DMS114 treated with DMSO at 0.1 percent for 48 hours (cell line): Measurements from ENCODE around the gene EIPR1.
"Not testable (repeated sequence)": the region's sequence is repeated elsewhere in the genome, so short reads cannot be mapped to it uniquely, and the experiment has no call there.

Experiments used
- DNase-seq: peaks from one replicate; lab custom pipeline; 2025; ENCODE audit not compliant: unreplicated experiment; lab: John Stamatoyannopoulos, UW

The EIPR1 gene

DNA sequence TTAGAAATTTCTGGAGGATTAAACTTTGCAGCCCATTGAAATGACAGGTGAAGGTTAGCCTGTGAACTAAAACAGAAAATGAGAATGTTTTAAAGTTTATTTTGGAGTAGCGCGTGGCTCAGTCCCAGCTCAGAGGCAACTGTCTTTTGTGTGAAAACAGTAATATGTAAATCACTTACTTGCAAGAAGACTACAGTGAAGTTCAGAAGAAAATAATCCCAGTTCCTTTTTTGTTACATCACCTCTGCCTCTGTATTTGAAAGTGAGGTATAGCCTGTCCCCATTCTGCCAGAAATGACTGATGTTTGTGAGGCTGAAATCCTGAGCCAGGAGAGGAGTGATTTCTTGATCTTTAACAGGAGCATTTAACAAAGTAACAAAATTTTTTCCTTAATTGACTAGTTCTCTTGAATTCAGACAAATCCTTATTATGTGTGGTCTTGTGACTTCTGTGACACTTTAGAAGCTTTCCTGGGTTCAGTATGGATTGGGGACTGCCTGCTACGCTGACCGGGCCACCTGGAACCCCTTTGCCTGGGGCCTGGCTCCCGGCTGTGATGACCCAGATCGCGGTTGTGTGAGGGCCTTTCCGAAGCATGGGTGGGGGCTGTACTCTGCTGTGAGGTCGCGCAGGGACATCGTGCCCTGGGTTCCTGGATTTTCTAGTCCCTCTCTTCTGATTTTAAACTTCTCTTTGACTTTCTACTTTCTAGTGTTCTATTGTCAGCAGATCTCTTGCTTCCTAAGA lies 26.1 kb upstream of the EIPR1 start:
- DNase-seq = no peak

DNA sequence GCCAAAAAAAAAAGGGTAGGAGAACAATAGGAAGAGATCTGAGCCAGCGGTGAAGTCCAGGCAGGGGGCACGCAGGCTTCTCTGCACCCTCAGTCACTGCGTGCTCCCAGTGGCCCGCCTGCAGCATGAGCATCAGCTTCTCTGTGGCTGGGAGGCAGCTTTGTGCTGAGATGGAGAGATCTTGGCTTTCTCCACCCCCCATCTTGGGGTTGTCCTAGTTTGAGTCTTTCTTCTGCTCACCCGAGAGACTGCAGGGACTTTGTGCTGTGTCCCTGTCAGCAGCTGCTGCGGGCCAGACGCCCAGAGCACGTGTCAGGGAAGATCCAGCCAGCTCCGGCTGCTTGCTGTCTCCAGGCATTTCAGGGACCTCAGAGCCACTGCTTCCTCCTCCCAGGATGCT lies 22.2 kb upstream of the EIPR1 start:
- no peak for DNase-seq

DNA sequence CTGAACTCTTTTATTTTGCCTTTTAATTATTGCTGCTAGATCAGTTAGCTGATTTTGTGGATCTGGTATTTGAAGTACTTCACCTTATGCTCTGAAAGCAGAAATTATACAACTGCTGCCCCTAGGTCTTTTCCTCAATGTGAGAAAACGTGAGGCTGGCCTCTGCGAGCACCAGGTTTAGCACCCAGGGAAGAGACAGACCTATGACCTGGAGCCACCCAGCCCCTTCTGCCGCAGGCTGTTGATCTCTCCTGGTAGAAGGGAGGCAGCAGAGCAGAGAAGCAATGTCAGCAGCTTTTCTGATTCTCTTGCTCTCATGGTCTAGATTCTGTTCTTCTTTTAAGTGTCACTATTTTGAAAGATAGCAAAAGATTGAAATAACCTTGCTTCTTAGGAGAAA lies 21.8 kb upstream of the EIPR1 start:
- no peak for DNase-seq

DNA sequence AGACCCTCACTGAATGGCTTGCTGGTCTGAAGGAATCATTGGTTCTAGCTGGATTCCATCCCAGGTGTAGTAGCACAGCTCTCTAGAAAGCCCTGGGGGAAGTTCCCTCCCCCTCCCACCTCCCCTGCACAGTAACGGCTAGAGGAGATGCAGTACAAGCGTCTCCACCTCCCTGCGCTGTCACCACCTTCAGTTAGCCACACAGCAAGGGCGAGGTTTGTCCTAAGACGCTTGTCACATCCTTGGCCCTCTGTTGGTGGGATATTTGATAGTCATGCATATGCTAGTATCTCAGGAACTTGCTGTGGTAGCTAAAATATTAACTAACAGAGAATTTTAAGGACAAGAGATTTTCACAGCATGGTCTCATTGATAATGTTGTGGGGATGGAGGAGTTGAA lies 21.2 kb upstream of the EIPR1 start:
- DNase-seq = no peak

DNA sequence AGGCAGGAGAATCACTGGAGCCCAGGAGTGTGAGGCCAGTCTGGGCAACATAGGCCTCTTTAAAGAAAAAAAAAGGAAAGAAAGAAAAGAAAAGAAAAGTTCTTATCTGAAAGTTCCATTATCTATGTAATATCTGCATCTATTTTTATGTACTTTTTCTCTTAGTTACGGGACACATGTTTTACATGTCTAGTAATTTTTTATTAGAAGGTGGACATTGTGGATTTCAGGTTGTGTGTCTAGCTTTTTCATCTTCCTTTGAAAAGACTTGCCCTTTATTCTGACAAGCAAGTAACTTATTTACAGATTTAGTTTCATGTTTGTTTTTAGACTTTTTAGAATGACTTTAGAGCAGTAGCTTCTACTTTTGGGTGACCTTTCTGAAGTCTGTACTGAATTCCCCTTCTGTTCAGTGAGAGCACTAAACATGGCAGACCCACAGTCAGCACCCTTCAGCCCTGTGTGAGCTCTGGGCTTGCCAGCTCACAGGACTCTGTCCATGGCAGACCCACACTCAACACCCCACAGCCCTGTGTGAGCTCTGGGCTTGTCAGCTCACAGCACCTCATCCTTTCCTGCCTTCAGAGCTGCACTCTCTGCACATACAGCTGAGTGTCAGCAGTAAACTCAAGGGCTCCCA lies 19.4 kb upstream of the EIPR1 start:
- no peak for DNase-seq

DNA sequence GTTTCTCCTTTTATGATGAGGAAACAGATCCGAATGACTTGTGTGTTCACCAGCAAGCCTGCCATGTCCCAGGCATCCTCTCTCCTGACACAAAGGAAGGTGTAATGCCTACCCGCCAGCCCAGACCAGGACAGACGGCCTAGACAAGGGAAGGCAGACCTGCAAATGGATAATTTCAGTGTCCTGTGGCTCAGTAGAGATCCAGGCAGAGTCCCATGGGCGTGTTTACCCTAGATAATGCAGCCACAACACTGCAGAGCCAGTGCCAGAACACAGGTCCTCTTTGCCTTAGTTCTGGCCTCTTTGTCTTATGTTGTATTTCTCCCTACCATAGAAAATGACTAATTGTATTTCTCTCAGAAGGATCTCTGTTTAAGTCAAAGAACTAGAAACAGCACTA lies 14.6 kb upstream of the EIPR1 start:
- no peak for DNase-seq

DNA sequence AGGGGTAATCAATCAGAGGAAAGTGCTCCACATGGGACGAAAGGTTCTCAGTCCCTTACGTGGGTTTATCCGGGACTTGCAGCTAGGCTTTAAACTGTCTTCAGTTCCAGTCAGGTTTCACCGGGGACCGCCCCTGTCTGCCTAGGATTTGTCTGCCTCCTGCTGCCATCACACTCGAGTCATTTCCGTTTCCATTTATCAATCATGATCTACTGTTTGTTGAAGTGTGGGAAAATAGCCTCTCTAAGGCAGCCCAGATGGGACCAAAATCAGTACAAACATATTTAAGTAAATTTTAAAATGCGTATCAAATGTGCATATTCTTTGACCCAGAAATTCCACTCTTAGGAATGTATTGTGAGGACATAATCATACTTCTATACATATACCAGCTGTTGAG lies 12.4 kb upstream of the EIPR1 start:
- DNase-seq = no peak

DNA sequence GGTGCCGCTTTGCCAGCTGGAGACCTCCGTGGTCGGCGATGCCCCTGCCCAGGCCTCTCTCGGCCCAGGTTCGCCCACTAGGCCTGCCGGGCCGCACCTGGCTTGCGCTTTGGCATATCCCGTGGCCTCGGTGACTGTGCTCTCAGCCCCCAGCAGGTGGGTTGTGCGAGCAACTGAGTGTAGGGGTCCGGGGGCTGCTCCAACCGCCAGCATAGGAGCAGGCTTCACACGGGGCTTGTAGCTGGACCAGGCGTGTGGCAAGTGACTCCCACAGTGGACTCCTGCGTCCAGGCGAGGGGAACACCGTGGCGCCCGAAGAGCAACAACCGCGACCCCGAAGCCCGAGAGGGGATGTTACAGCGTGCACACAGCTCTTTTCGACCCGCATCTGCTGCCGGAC lies 11.6 kb upstream of the EIPR1 start:
- no peak for DNase-seq

DNA sequence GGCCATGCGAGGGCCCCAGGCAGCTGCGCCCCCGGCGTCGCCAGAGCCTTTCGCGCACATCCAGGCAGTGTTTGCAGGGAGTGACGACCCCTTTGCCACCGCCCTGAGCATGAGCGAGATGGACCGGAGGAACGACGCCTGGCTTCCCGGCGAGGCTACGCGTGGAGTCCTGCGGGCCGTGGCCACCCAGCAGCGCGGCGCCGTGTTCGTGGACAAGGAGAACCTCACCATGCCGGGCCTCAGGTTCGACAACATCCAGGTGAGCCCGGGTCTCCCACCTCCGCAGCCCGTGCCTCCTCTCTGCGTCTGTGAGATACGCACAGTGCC lies 10.8 kb upstream of the EIPR1 start:
- no peak for DNase-seq

DNA sequence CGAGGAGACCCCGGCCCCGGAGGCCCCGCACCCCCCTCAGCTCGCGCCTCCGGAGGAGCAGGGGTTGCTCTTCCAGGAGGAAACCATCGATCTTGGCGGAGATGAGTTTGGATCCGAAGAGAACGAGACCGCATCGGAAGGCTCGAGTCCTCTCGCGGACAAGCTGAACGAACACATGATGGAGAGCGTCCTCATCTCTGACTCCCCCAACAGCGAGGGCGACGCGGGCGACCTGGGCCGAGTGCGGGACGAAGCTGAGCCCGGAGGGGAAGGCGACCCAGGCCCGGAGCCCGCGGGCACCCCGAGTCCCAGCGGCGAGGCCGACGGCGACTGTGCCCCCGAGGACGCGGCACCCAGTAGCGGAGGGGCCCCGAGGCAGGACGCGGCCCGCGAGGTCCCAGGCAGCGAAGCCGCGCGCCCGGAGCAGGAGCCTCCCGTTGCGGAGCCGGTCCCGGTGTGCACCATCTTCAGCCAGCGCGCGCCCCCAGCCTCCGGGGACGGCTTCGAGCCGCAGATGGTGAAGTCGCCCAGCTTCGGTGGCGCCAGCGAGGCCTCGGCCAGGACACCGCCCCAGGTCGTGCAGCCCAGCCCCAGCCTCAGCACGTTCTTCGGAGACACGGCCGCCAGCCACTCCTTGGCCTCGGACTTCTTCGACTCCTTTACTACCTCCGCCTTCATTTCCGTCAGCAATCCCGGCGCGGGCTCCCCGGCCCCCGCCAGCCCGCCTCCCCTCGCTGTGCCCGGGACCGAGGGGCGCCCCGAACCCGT lies 10.2 kb upstream of the EIPR1 start:
- no peak for DNase-seq

DNA sequence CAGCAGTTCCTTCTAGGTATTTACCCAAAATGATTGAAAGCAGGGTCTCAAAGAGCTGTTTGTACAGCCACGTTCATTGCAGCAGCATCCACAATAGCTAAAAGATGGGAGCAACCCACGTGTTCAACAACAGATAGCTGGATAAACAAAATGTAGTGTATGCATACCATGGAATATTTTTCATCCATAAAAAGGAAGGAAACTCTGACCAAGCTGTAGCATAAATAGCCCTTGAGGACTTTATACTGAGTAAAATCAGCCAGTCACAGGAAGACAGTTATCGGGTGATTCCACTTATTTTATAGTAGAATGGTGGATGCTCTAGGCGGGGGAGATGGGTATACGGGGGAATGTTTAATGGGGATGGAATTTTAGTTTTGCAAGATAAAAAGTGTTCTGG lies 9.4 kb upstream of the EIPR1 start:
- no peak for DNase-seq

DNA sequence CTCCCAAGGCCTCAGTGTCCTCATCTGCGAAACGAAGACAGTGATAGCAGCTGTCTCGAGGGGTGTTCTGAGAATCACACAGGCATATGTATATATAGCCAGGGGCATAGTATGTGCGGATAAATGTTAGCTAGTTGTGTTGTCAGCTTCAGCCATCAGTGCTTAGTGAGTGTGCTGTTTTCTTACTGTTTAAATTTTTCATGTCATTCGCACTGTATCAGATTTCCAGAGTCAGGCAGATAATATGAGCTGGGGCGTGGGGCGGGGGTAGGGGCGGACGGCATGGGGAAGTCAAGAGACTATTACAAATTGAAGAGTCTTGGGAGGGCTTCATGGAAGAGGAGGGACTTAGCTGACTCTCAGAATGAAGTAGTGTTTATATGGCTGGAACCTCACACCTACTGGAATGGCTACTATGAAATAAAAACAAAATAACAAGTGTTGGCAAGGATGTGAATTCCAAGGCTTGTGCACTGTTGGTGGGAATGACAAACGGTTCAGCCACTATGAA lies 8.9 kb upstream of the EIPR1 start:
- no peak for DNase-seq

DNA sequence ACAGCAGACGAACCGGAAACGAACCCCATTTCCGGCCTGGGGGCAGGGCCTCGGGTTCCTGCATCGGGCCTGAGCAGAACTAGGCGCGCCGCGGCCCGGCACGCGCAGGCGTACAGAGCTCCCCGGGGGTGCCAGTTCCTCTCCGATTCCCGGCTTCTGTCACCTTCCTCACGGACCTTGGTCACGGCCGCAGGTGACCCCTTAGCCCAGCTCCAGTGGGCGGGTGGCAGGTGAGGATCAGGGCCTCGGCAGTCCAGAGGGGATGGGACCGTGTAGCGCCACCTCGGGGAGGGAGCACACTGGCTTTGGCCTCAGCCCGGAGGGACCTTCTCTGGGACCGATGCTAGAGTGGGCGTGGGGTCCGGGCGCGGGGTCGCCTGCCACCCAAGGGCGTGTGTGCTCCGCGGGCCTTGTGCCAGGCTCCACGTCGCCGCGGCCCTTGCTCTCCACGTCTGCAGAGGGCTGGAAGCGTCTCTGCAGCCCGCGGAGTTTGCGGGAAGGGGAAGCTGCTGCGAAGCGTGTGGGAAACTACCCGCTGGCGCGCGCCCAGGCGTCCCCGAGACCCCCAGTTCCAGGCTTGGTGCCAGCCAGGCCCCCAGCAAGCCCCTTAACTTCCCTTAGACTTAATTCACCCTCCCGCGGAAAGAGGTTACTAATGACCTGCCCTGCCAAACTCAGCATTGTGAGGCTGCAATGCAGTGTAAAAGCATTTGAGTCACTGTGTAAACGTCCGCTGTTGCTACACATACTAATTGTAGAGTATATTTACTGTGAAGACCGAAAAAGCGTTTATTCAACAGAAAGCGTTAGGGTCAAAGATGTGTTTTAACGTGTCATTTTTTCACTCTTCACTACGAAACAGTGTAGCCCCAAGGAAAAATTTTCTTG lies 2.3 kb upstream of the EIPR1 start, which contains the start of gene TRAPPC12:
Gene TRAPPC12 (plus strand): TSS at position 48 of the 888 bp plus-strand sequence. CDS start 7,930 bp downstream, outside the sequence.
- peak; percentile 73 for DNase-seq

DNA sequence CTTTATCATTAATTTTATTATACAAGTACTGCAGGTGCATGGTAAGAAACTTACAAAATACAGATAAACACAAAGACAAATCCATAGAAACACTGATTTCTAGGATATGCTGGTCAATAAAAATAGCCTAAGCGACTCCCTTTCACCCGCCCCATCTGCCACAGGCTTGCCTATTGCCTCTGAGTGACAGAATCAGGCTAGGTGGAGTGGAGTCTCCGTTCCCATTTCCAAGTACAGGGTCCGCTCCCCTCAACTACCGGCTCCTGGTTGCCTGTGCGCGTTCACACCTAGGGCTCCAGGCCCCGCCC lies 1.7 kb upstream of the EIPR1 start:
- DNase-seq = no peak

DNA sequence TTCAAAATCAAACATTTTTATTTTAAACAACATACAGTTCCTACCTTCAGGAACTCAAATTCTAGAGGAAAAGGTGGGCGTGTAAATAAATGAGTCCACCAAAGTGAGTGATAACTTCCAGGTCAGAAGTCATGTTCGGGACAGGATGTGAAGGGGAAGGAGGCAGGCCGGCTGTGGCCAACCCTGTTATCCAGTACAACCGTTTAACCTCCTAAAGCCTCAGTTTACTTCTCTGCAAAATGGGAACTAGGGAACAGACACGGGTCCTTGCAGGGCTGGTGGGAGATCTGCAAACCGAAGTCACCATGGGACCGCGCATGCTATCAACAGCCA lies 373 bp downstream of the EIPR1 start:
- peak; percentile 12 for DNase-seq

DNA sequence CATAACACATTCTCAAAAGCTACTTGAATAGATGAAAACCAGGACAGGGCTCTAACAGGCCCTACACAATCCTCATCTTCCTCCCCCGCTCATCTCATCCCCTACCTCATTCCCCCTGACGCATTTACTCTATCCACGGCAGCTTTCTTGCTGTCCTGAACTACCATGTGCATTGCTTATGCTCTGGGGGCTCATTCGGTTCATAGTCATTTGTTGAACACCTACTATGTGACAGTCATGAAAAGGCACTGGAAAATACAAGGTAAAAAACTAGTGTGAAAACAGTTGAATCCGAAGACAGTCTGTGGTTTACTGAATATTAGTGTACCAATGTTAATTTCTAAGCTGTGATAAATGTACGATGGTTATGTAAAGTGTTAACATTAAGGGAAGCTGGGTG lies 797 bp downstream of the EIPR1 start:
- no peak for DNase-seq

DNA sequence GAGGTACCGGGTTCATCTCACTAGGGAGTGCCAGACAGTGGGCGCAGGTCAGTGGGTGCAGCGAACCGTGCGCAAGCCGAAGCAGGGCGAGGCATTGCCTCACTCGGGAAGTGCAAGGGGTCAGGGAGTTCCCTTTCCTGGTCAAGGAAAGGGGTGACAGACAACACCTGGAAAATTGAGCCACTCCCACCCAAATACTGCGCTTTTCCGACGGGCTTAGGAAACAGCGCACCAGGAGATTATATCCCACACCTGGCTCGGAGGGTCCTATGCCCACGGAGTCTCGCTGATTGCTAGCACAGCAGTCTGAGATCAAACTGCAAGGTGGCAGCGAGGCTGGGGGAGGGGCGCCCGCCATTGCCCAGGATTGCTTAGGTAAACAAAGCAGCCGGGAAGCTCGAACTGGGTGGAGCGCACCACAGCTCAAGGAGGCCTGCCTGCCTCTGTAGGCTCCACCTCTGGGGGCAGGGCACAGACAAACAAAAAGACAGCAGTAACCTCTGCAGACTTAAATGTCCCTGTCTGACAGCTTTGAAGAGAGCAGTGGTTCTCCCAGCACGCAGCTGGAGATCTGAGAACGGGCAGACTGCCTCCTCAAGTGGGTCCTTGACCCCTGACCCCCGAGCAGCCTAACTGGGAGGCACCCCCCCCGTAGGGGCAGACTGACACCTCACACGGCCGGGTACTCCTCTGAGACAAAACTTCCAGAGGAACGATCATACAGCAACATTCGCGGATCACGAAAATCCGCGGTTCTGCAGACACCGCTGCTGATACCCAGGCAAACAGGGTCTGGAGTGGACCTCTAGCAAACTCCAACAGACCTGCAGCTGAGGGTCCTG lies 8.1 kb downstream of the EIPR1 start:
- DNase-seq = not testable (repeated sequence)

DNA sequence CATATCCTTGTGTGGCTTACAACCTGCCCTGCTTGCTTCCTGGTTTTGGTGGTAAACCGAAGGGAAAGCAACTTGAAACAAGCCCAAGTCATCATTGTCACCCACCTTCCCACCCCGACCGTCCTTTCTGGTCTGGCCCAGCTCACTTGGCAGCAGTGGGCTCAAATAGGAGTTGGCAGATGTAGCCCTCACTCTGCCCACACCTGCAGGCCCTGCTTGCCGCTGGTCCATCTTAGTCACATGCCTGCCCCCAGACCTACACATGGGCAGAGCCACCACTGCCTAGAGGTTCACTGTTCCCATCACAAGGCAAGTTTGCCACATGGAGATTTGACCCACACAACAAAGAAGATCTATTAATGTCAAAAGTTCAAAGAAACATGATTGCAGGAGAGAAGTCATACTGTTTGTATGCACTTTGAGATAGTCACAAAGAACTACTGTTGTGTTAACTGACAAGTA lies 9.3 kb downstream of the EIPR1 start:
- DNase-seq = no peak

DNA sequence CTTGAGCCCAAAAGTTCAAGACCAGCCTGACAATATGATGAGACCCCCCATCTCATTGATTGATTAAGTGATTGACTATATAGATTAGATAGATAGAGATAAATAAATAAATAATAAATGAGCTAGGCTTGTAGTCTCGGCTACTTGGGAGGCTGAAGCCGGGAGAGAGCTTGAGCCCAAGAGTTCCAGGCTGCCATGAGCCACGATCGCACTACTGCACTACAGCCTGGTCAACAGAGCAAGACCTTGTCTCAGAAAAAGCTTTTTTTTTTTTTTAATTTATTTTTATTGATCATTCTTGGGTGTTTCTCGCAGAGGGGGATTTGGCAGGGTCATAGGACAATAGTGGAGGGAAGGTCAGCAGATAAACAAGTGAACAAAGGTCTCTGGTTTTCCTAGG lies 12.4 kb downstream of the EIPR1 start:
- no peak for DNase-seq
